ENCODE results near the gene SIGLEC9.

DNA sequence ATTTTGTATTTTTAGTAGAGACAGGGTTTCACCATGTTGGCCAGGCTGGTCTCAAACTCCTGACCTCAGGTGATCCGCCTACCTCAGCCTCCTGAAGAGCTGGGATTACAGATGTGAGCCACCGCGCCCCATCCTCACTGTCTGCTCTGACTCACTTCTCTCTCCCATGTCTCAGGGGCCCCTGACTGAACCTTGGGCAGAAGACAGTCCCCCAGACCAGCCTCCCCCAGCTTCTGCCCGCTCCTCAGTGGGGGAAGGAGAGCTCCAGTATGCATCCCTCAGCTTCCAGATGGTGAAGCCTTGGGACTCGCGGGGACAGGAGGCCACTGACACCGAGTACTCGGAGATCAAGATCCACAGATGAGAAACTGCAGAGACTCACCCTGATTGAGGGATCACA lies 5.0 kb downstream of the SIGLEC9 start:
- TF ChIP-seq POLR2A (IDR thresholded peaks at IDR 0.05) = no peak
- TF ChIP-seq CTCF (IDR thresholded peaks at IDR 0.05) = no peak
